ENCODE data around the gene SLC16A12. TPM values are rescaled to one million over a fixed set of nuclear protein-coding genes. Genes with fewer than 3 reads are reported as not detected.
"Not testable (repeated sequence)": the region's sequence is repeated elsewhere in the genome, so short reads cannot be mapped to it uniquely, and the experiment has no call there.

SLC16A12 gene
- total RNA-seq, 1 donor from 2014 or later, result 1.2 TPM

GRCh38 chr10:89428877-89429276, 106.5 kb downstream of the SLC16A12 start:
- no peak for DNase-seq (ENCODE audit: low spot score in 2 of 2)
- no peak for FAIRE-seq

DNA sequence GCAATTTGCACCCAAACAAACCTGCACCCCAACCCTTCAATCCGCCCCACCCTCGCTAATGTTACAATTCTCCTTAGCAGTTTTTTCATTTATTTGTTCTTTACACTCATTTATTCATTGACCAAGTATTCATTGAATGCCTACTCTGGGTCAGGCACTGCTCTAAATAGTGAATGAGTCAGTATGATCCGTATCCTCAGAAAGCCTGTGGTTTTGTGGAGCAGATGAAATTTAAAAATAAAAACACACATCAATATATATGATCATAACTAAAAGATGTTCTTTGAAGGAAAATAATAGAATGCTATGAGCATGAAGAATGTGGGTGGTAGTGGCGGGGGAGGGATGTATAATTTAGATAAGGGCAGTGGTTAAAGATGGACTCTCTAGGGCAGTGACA, 107.8 kb downstream of the SLC16A12 start:
- DNase-seq (ENCODE audit: low spot score in 2 of 2), result no peak
- FAIRE-seq, result no peak

- peak; percentile 34 for FAIRE-seq
- DNase-seq (ENCODE audit: low spot score in 2 of 2), result peak in 1 of 2 donors; percentile 46
Measured at GRCh38 chr10:89426230-89426868, 109.0 kb downstream of the SLC16A12 start.

- DNase-seq (ENCODE audit: low spot score in 2 of 2) (no peak), FAIRE-seq (no peak)
Measured at GRCh38 chr10:89425000-89425399, 110.4 kb downstream of the SLC16A12 start.

- FAIRE-seq, result no peak
- no peak for DNase-seq (ENCODE audit: low spot score in 2 of 2)
Measured at GRCh38 chr10:89421018-89421476, 114.3 kb downstream of the SLC16A12 start.

GRCh38 chr10:89419548-89419947, 115.8 kb downstream of the SLC16A12 start:
- DNase-seq (ENCODE audit: low spot score in 2 of 2) (no peak), FAIRE-seq (no peak)

GRCh38 chr10:89416465-89416864, 118.9 kb downstream of the SLC16A12 start:
- FAIRE-seq (no peak), DNase-seq (ENCODE audit: low spot score in 2 of 2) (no peak)

- DNase-seq (ENCODE audit: low spot score in 2 of 2) (peak; percentile 48 to 64), FAIRE-seq (no peak)
Measured at GRCh38 chr10:89414879-89415821, 120.2 kb downstream of the SLC16A12 start.

GRCh38 chr10:89414146-89414878, 121.1 kb downstream of the SLC16A12 start, which contains the start of gene IFIT5:
Gene IFIT5, plus strand, starts transcription at chr10:89414568. Its CDS starts 231 bp downstream, at chr10:89414799.
- peak; percentile 69 to 79 for DNase-seq (ENCODE audit: low spot score in 2 of 2)
- no peak for FAIRE-seq

DNA sequence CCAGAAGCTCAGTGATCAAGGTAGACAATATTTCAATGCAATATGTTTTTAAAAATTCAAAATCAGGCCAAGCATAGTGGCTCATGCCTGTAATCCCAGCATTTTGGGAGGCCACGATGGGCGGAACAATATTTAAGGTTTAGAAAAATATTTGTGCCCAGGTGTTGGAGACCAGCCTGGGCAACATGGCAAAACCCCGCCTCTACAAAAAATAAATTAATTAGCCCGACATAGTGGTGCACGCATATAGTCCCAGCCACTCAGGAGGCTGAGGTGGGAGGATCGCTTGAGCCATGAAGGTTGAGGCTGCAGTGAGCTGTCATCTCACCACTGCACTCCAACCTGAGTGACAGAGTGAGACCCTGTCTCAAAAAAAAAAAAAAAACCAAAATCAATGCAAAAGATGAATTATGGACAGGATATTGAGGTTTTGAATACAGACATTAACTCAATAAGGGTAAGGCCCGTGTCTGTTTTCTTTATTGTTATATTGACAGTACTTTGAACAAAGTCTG, 121.9 kb downstream of the SLC16A12 start:
- DNase-seq (ENCODE audit: low spot score in 2 of 2) (no peak), FAIRE-seq (no peak)

GRCh38 chr10:89412276-89412675, 123.1 kb downstream of the SLC16A12 start:
- FAIRE-seq; DNase-seq (ENCODE audit: low spot score in 2 of 2): not testable (repeated sequence)

DNA sequence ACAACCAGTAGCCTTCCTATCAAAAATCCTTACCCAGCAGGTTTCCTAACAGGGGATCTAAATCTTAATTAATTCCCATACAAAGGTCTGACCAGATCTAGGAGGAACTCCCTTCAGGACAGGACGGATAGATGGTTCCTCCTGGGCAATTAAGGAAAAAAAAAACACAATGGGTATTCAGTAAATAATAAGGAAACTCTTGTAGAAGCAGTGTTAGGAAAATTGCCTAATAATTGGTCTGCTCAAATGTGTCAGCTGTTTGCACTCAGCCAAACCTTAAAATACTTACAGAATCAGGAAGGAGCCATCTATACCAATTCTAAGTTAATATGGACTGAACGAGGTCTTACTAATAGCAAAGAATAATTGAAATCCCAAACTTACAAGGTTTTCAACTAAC, 124.3 kb downstream of the SLC16A12 start:
- not testable (repeated sequence) for FAIRE-seq; DNase-seq (ENCODE audit: low spot score in 2 of 2)

GRCh38 chr10:89410551-89410950, 124.8 kb downstream of the SLC16A12 start:
- not testable (repeated sequence) for FAIRE-seq; DNase-seq (ENCODE audit: low spot score in 2 of 2)

- FAIRE-seq; DNase-seq (ENCODE audit: low spot score in 2 of 2): not testable (repeated sequence)
Measured at GRCh38 chr10:89409282-89409681, 126.1 kb downstream of the SLC16A12 start.

DNA sequence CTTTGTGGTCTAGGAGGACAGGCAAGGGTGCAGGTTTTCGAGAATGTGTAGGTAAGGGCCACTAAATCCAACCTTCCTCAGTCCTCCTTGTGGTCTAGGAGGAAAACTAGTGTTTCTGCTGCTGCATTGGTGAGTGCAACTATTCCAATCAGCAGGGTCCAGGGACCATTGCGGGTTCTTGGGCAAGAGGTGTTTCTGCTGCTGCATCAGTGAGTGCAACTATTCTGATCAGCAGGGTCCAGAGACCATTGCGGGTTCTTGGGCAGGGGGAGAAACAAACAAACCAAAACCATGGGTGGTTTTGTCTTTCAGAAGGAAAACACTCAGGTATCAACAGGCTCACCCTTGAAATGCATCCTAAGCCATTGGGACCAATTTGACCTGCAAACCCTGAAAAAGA, 127.6 kb downstream of the SLC16A12 start:
- not testable (repeated sequence) for DNase-seq (ENCODE audit: low spot score in 2 of 2); FAIRE-seq

GRCh38 chr10:89406178-89406577, 129.2 kb downstream of the SLC16A12 start:
- FAIRE-seq; DNase-seq (ENCODE audit: low spot score in 2 of 2): not testable (repeated sequence)

DNA sequence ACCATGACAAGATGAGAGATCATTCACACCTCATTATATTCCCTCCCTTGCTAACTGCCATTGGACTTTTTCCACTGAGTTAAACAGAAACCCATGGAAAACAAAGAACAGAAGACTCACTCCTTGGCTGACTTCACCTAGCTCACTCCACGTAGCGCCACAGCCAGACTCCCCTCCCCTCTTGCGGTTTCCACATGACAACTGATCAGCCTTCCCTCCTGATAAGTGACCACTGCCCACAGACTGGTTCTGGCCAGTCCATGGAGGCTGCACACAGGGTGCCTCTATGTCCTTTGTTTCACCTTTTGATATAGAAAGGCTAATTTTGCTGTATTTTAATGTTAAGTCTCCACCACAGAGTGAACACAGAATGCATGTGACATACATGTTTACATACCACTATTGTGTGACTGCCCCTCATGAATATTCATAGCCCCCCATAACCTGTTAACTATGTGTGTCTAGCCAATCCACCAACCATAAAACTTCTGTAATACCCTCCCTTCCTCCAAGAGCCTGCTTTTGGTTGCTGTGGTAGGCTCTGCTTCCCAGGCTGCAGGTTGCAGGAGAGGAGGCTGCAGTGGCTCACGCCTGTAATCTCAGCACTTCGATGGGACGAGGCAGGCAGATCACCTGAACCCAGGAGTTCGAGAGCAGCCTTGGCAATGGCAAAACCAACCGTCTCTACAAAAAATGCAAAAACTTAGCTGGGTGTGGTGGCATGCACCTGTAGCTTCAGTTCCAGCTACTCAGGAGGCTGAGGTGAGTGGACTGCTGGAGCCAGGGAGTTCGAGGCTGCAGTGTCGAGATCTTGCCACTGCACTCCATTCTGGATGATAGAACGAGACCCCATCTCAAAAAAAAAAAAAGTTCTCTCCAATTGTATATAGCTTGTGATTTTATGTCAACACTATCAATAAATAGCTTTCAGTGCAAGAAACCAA, 131.0 kb downstream of the SLC16A12 start:
- FAIRE-seq (no peak), DNase-seq (ENCODE audit: low spot score in 2 of 2) (no peak)

GRCh38 chr10:89403043-89403442, 132.4 kb downstream of the SLC16A12 start:
- FAIRE-seq, result no peak
- DNase-seq (ENCODE audit: low spot score in 2 of 2), result no peak

GRCh38 chr10:89399956-89400355, 135.4 kb downstream of the SLC16A12 start:
- FAIRE-seq, result no peak
- no peak for DNase-seq (ENCODE audit: low spot score in 2 of 2)

Measured in frontal cortex (tissue), 4 donors.